NAMALWA (cell line): ENCODE results near the gene XK.
"Not testable (repeated sequence)": the region's sequence is repeated elsewhere in the genome, so short reads cannot be mapped to it uniquely, and the experiment has no call there.

Experiments used
- DNase-seq: peaks from one replicate; pipeline ENCODE4 v3.0.0-alpha.2; 2015; ENCODE audit warnings: low spot score

XK gene

GRCh38 chrX:37685381-37686359 lies at the start of gene XK:
XK (plus strand) TSS chrX:37685791; CDS start chrX:37685962, 171 bp downstream.
- DNase-seq = peak; percentile 72

GRCh38 chrX:37638047-37638446 lies 47.5 kb upstream of the XK start:
- no peak for DNase-seq

- no peak for DNase-seq
Measured at GRCh38 chrX:37640142-37640541, 45.4 kb upstream of the XK start.

GRCh38 chrX:37641859-37642258 lies 43.7 kb upstream of the XK start:
- no peak for DNase-seq

GRCh38 chrX:37644381-37645305 lies 40.9 kb upstream of the XK start:
- DNase-seq = no peak

GRCh38 chrX:37646254-37646653 lies 39.3 kb upstream of the XK start:
- peak; percentile 22 for DNase-seq

- not testable (repeated sequence) for DNase-seq
Measured at GRCh38 chrX:37650879-37651278, 34.7 kb upstream of the XK start.

GRCh38 chrX:37651921-37652452 lies 33.6 kb upstream of the XK start:
- DNase-seq = no peak

- no peak for DNase-seq
Measured at GRCh38 chrX:37652589-37653231, 32.9 kb upstream of the XK start.

GRCh38 chrX:37653397-37654085 lies 32.0 kb upstream of the XK start:
- DNase-seq = no peak

GRCh38 chrX:37658343-37659030 lies 27.1 kb upstream of the XK start:
- no peak for DNase-seq

- DNase-seq = no peak
Measured at GRCh38 chrX:37659047-37659446, 26.5 kb upstream of the XK start.

- DNase-seq = no peak
Measured at GRCh38 chrX:37662181-37662580, 23.4 kb upstream of the XK start.

GRCh38 chrX:37666516-37666915 lies 19.1 kb upstream of the XK start:
- no peak for DNase-seq

GRCh38 chrX:37667141-37667540 lies 18.4 kb upstream of the XK start:
- no peak for DNase-seq

- no peak for DNase-seq
Measured at GRCh38 chrX:37672563-37672962, 13.0 kb upstream of the XK start.

GRCh38 chrX:37676811-37677210 lies 8.8 kb upstream of the XK start:
- DNase-seq = no peak

- DNase-seq = no peak
Measured at GRCh38 chrX:37677243-37677642, 8.3 kb upstream of the XK start.

- no peak for DNase-seq
Measured at GRCh38 chrX:37677765-37678164, 7.8 kb upstream of the XK start.

GRCh38 chrX:37678574-37678973 lies 7.0 kb upstream of the XK start:
- no peak for DNase-seq

GRCh38 chrX:37679230-37679629 lies 6.4 kb upstream of the XK start:
- no peak for DNase-seq
